K562 (cell line): ENCODE data around the gene SPTBN2. TPM values are rescaled to one million over a fixed set of nuclear protein-coding genes. Genes with fewer than 3 reads are reported as not detected.

ENCODE experiments used
- BHLHE40 ChIP-seq: IDR thresholded peaks from 2 replicates; pipeline ENCODE4 v1.6.1; 2011; ENCODE audit warnings: low read length, improper control_type of control experiment
- CBX8 ChIP-seq: fragments of 200-600 bp; sonication (generic); IDR thresholded peaks from 2 replicates; pipeline ENCODE4 v1.6.1; 2012; ENCODE audit warnings: borderline replicate concordance, mixed run types, low read depth, mild to moderate bottlenecking, moderate library complexity, mixed read lengths, low read length, control low read depth, inconsistent platforms; ENCODE audit not compliant: poor library complexity, severe bottlenecking; ENCODE audit errors: extremely low read depth
- CCAR2 ChIP-seq: fragments of 200-400 bp; formaldehyde crosslinking; IDR thresholded peaks from 2 replicates; pipeline ENCODE4 v1.6.1; 2017; ENCODE audit warnings: mild to moderate bottlenecking, low read depth, low read length
- FOSL1 ChIP-seq: fragments of 200-800 bp; sonication (Bioruptor generic); conservative IDR thresholded peaks from 2 replicates; pipeline ENCODE4 v1.6.1; 2016; ENCODE audit warnings: missing genetic modification characterization, missing compliant biosample characterization
- HNRNPLL ChIP-seq: fragments of 200-400 bp; formaldehyde crosslinking; IDR thresholded peaks from 2 replicates; pipeline ENCODE4 v1.6.1; 2017; ENCODE audit warnings: low read length, low read depth, mild to moderate bottlenecking; ENCODE audit not compliant: poor library complexity, severe bottlenecking
- MAZ ChIP-seq, 2 experiments: fragments of 450-650 bp in 1 of 2; sonication (generic) in 1 of 2; formaldehyde crosslinking; IDR thresholded peaks in 1 of 2; conservative IDR thresholded peaks in 1 of 2; 2 replicates each; pipeline versions ENCODE4 v1.4.0 to v1.5.0; 2020; ENCODE audit warnings: mild to moderate bottlenecking in 1 of 2, missing genetic modification reagents in 1 of 2
- MEF2A ChIP-seq: IDR thresholded peaks from 2 replicates; pipeline ENCODE4 v1.6.1; 2011; ENCODE audit warnings: low read depth, mild to moderate bottlenecking, low read length, moderate library complexity; ENCODE audit not compliant: control insufficient read depth
- MTA3 ChIP-seq: fragments of 450-650 bp; formaldehyde crosslinking; IDR thresholded peaks from 2 replicates; pipeline ENCODE4 v1.6.1; 2017; ENCODE audit warnings: mild to moderate bottlenecking, borderline replicate concordance
- MXI1 ChIP-seq: IDR thresholded peaks from 2 replicates; pipeline ENCODE4 v1.6.1; 2011; ENCODE audit warnings: low read depth, mild to moderate bottlenecking, improper control_type of control experiment, low read length
- NBN ChIP-seq: fragments of 450-650 bp; IDR thresholded peaks from 2 replicates; pipeline ENCODE4 v1.6.1; 2016; ENCODE audit warnings: low read depth, mild to moderate bottlenecking
- NFYB ChIP-seq: IDR thresholded peaks from 2 replicates; pipeline ENCODE4 v1.6.1; 2011; ENCODE audit warnings: mild to moderate bottlenecking, moderate library complexity; ENCODE audit not compliant: insufficient read length; ENCODE audit errors: extremely low read depth
- NR2C1 ChIP-seq, 2 experiments: fragments of 450-650 bp; IDR thresholded peaks; 2 replicates each; pipeline ENCODE4 v1.6.1; 2017; ENCODE audit warnings: mild to moderate bottlenecking in 2 of 2, antibody characterized with exemption in 1 of 2, inconsistent platforms in 1 of 2, missing compliant biosample characterization in 1 of 2, missing genetic modification characterization in 1 of 2
- POLR2AphosphoS5 ChIP-seq: IDR thresholded peaks from 2 replicates; pipeline ENCODE4 v1.6.1; 2011; ENCODE audit warnings: mild to moderate bottlenecking, low read depth, low read length, moderate library complexity; ENCODE audit not compliant: control insufficient read depth, insufficient read depth
- SMAD3 ChIP-seq: fragments of 450-650 bp; formaldehyde crosslinking; conservative IDR thresholded peaks from 2 replicates; pipeline ENCODE4 v1.4.0; 2020; ENCODE audit warnings: mild to moderate bottlenecking
- SNRNP70 ChIP-seq: fragments of 200-400 bp; formaldehyde crosslinking; optimal IDR thresholded peaks from 2 replicates; pipeline ENCODE3; 2017; ENCODE audit warnings: low read depth, low read length
- SPI1 ChIP-seq: IDR thresholded peaks from 2 replicates; pipeline ENCODE4 v1.6.1; 2011; ENCODE audit warnings: low read depth, low read length, control low read depth, borderline replicate concordance
- SRF ChIP-seq, 2 experiments: fragments of 250-450, 450-650 bp in 1 of 2; sonication (Bioruptor Pico) in 1 of 2; sonication (generic) in 1 of 2; formaldehyde crosslinking; IDR thresholded peaks; 2 replicates each; pipeline versions ENCODE4 v1.5.0 to v1.5.1; 2020 to 2022; ENCODE audit warnings: mild to moderate bottlenecking in 1 of 2, missing genetic modification reagents in 1 of 2
- STAT5B ChIP-seq: fragments of 250-450 bp; sonication (Bioruptor Pico); IDR thresholded peaks from 2 replicates; pipeline ENCODE4 v1.8.0; 2021; ENCODE audit warnings: mild to moderate bottlenecking, inconsistent platforms
- SUPT5H ChIP-seq: fragments of 450-650 bp; IDR thresholded peaks from 2 replicates; pipeline ENCODE4 v1.6.1; 2016
- TAF15 ChIP-seq: fragments of 200-400 bp; formaldehyde crosslinking; IDR thresholded peaks from 2 replicates; pipeline ENCODE4 v1.6.1; 2017; ENCODE audit warnings: mild to moderate bottlenecking, low read depth, low read length, moderate library complexity
- THAP7 ChIP-seq: fragments of 250-450 bp; sonication (Bioruptor Pico); IDR thresholded peaks from 2 replicates; pipeline ENCODE4 v1.5.0; 2021
- TRIM28 ChIP-seq: fragments of 450-650 bp; IDR thresholded peaks from 2 replicates; pipeline ENCODE4 v1.6.1; 2017
- ZEB2 ChIP-seq: fragments of 450-650 bp; IDR thresholded peaks from 2 replicates; pipeline ENCODE4 v1.6.1; 2016
- ZFX ChIP-seq: sonication (generic); formaldehyde crosslinking; IDR thresholded peaks from 2 replicates; pipeline ENCODE4 v1.8.0; 2022; ENCODE audit warnings: mild to moderate bottlenecking, missing genetic modification reagents, moderate library complexity
- ZNF695 ChIP-seq: fragments of 450-650 bp; formaldehyde crosslinking; IDR thresholded peaks from 2 replicates; pipeline ENCODE4 v1.4.0; 2020; ENCODE audit warnings: mild to moderate bottlenecking, moderate library complexity
- polyA plus RNA-seq, 8 experiments: library from polyadenylated mRNA; depleted of rRNA in 4 of 8; stranded (reverse) in 5 of 8; unstranded in 3 of 8; fragments of >200 nt; fragmentation: Nextera tagmentation in 2 of 8; fragmentation: Illumina TruSeq in 1 of 8; extraction: Ambion mirVana in 2 of 8; extraction: Trizol in 1 of 8; gene quantifications; 2 replicates each; pipeline versions ENCODE4 v1.2.1 to v1.2.3, GENCODE V29; 2011 to 2014; ENCODE audit warnings: inconsistent platforms in 1 of 8, missing spikeins in 1 of 8
- total RNA-seq, 7 experiments: library from RNA; depleted of rRNA in 6 of 7; stranded (reverse); fragments of >200 nt in 6 of 7; fragmentation: Illumina TruSeq in 2 of 7; extraction: Trizol in 2 of 7; gene quantifications; 2 replicates each; pipeline versions ENCODE4 v1.2.1 to v1.2.3, GENCODE V29; 2011 to 2021; ENCODE audit warnings: low replicate concordance in 1 of 7
- TF ChIP-seq, protein P1 (sequence below): fragments of 450-650 bp; IDR thresholded peaks from 2 replicates; pipeline ENCODE4 v1.7.1; 2018; ENCODE audit warnings: mild to moderate bottlenecking, low read depth; ENCODE audit not compliant: partially characterized antibody

SPTBN2 gene
- total and polyA plus RNA-seq, 9 of the 15 experiments (the other 6 are each of a cell fraction or from before 2014, with no cell fraction given): 0.38 to 56.5 (median 19.7) TPM

- no peak for TF ChIP-seq CBX8
- peak; percentile 78 for TF ChIP-seq BHLHE40
- TF ChIP-seq SRF (CRISPR knock-in tag; IDR thresholded peaks at IDR 0.05): no peak
- no peak for TF ChIP-seq ZEB2
- peak; percentile 79 for TF ChIP-seq ZFX
- TF ChIP-seq FOSL1 (tag): 0 out of 2 replicates have a peak, but pooled peaks have one; percentile 71
- no peak for TF ChIP-seq NFYB
- peak; percentile 79; the same call in 1 of the 2 replicates for TF ChIP-seq MTA3
- TF ChIP-seq HNRNPLL: peak; percentile 63
- TF ChIP-seq TAF15: no peak
- 0 out of 2 replicates have a peak, but pooled peaks have one; percentile 5 for TF ChIP-seq THAP7 (CRISPR knock-in tag)
- TF ChIP-seq NBN: no peak; the same call in 1 of the 2 replicates
- peak; percentile 48; the same call in 1 of the 2 replicates for TF ChIP-seq MXI1
- no peak for TF ChIP-seq TRIM28
- TF ChIP-seq ZNF695 (CRISPR knock-in tag): no peak
- no peak for TF ChIP-seq STAT5B (CRISPR knock-in tag)
- no peak; the same call in 1 of the 2 replicates for TF ChIP-seq NR2C1 (IDR thresholded peaks at IDR 0.05)
- TF ChIP-seq NR2C1 (tag; IDR thresholded peaks at IDR 0.05): no peak
- peak; percentile 66 to 74 for TF ChIP-seq MAZ (CRISPR knock-in tag; conservative IDR thresholded peaks at IDR 0.05 in 1 of 2, IDR thresholded peaks at IDR 0.05 in 1 of 2)
- 0 out of 2 replicates have a peak, but pooled peaks have one; percentile 25 for TF ChIP-seq SMAD3 (CRISPR knock-in tag)
- TF ChIP-seq POLR2AphosphoS5: peak; percentile 49; the same call in 1 of the 2 replicates
- no peak for TF ChIP-seq SNRNP70
- TF ChIP-seq CCAR2: no peak
- TF ChIP-seq, protein P1, sequence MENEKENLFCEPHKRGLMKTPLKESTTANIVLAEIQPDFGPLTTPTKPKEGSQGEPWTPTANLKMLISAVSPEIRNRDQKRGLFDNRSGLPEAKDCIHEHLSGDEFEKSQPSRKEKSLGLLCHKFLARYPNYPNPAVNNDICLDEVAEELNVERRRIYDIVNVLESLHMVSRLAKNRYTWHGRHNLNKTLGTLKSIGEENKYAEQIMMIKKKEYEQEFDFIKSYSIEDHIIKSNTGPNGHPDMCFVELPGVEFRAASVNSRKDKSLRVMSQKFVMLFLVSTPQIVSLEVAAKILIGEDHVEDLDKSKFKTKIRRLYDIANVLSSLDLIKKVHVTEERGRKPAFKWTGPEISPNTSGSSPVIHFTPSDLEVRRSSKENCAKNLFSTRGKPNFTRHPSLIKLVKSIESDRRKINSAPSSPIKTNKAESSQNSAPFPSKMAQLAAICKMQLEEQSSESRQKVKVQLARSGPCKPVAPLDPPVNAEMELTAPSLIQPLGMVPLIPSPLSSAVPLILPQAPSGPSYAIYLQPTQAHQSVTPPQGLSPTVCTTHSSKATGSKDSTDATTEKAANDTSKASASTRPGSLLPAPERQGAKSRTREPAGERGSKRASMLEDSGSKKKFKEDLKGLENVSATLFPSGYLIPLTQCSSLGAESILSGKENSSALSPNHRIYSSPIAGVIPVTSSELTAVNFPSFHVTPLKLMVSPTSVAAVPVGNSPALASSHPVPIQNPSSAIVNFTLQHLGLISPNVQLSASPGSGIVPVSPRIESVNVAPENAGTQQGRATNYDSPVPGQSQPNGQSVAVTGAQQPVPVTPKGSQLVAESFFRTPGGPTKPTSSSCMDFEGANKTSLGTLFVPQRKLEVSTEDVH: peak; percentile 35
- no peak for TF ChIP-seq MEF2A
- TF ChIP-seq SPI1: peak; percentile 8; the same call in 1 of the 2 replicates
- TF ChIP-seq SUPT5H: peak; percentile 88
Measured at GRCh38 chr11:66677599-66678375, 51.2 kb downstream of the SPTBN2 start, which contains the start of gene RBM4B (continued).
